ENCODE measurements around the gene ALK.

ALK gene

DNA sequence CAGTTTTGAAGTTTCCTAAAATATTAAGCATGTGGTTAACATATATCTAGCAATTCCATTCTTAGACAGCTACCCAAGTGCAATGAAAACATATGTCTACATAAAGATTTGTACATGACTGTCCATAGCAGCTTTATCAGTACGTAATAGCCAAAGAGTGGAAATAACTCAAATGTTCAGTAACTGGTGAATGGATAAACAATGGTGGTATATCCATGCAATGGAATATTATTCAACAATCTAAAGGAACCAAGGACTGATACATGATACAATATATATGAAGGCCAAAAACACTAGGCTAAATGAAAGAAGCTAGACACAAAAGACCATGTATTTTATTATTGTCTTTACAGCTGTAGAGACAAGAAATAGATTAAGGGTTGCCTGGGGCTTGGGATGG, 361.4 kb downstream of the ALK start:
- TF ChIP-seq ZNF223 (tag by site-specific recombination; IDR thresholded peaks at IDR 0.05) (no peak), YY2 (tag by site-specific recombination; IDR thresholded peaks at IDR 0.05) (no peak), BCL11B (tag by site-specific recombination; IDR thresholded peaks at IDR 0.05; ENCODE audit: low read depth) (no peak)
- CTCF ChIA-PET, result no interaction called here
- Histone ChIP-seq H3K9me3 (ENCODE audit: control insufficient read depth, insufficient read depth, low read depth, low read length) (no peaks in the 10 kb centered on the region; the same call in 1 of the 2 replicates), H3K27ac (ENCODE audit: extremely low read depth, low read depth, low read length) (no peak overlapping the region), H3K4me1 (ENCODE audit: control insufficient read depth, insufficient read depth, low read length) (no peaks in the 10 kb centered on the region), H3K4me3 (ENCODE audit: low read depth, low read length) (no peak overlapping the region), H3K36me3 (ENCODE audit: control insufficient read depth in 2 of 2, insufficient read depth in 1 of 2, low read length in 2 of 2) (no peaks in the 10 kb centered on the region)
- POLR2A ChIA-PET, result no interaction called here

GRCh38 chr2:29559578-29559977, 361.8 kb downstream of the ALK start:
- Histone ChIP-seq H3K36me3 (ENCODE audit: control insufficient read depth in 2 of 2, insufficient read depth in 1 of 2, low read length in 2 of 2) (no peaks in the 10 kb centered on the region), H3K4me1 (ENCODE audit: control insufficient read depth, insufficient read depth, low read length) (no peaks in the 10 kb centered on the region), H3K9me3 (ENCODE audit: control insufficient read depth, insufficient read depth, low read depth, low read length) (no peaks in the 10 kb centered on the region; the same call in 1 of the 2 replicates), H3K27ac (ENCODE audit: extremely low read depth, low read depth, low read length) (no peak overlapping the region), H3K4me3 (ENCODE audit: low read depth, low read length) (no peak overlapping the region)
- ChIA-PET CTCF (no interaction called here), POLR2A (no interaction called here)
- no peak for TF ChIP-seq ZNF704 (tag by site-specific recombination; IDR thresholded peaks at IDR 0.05)
- no peak for TF ChIP-seq ZNF571 (tag by site-specific recombination; IDR thresholded peaks at IDR 0.05)
- TF ChIP-seq ZFHX2 (tag by site-specific recombination; conservative IDR thresholded peaks at IDR 0.05), result no peak
- no peak for TF ChIP-seq ZSCAN16 (tag by site-specific recombination; IDR thresholded peaks at IDR 0.05)
- no peak for TF ChIP-seq ZNF529 (tag by site-specific recombination; IDR thresholded peaks at IDR 0.05; ENCODE audit: insufficient replicate concordance)
- no peak for TF ChIP-seq ZNF626 (tag by site-specific recombination; IDR thresholded peaks at IDR 0.05)
- TF ChIP-seq ZFP37 (tag by site-specific recombination; IDR thresholded peaks at IDR 0.05), result no peak
- no peak for TF ChIP-seq ZNF335 (tag by site-specific recombination; conservative IDR thresholded peaks at IDR 0.05)
- TF ChIP-seq ZNF707 (tag by site-specific recombination; IDR thresholded peaks at IDR 0.05), result no peak
- no peak for TF ChIP-seq ZNF221 (tag by site-specific recombination; IDR thresholded peaks at IDR 0.05; ENCODE audit: borderline replicate concordance)
- TF ChIP-seq ZXDB (tag by site-specific recombination; IDR thresholded peaks at IDR 0.05), result no peak

GRCh38 chr2:29558097-29558496, 363.3 kb downstream of the ALK start:
- CTCF ChIA-PET, result no interaction called here
- Histone ChIP-seq H3K4me3 (ENCODE audit: low read depth, low read length) (no peak overlapping the region), H3K36me3 (ENCODE audit: control insufficient read depth in 2 of 2, insufficient read depth in 1 of 2, low read length in 2 of 2) (no peaks in the 10 kb centered on the region), H3K4me1 (ENCODE audit: control insufficient read depth, insufficient read depth, low read length) (no peaks in the 10 kb centered on the region), H3K27ac (ENCODE audit: extremely low read depth, low read depth, low read length) (no peak overlapping the region), H3K9me3 (ENCODE audit: control insufficient read depth, insufficient read depth, low read depth, low read length) (no peaks in the 10 kb centered on the region; the same call in 1 of the 2 replicates)
- no peak for TF ChIP-seq ZNF558 (tag by site-specific recombination; IDR thresholded peaks at IDR 0.05)
- no peak for TF ChIP-seq KLF1 (tag by site-specific recombination; IDR thresholded peaks at IDR 0.05)
- TF ChIP-seq KLF9 (tag by site-specific recombination; IDR thresholded peaks at IDR 0.05; ENCODE audit: low read depth), result no peak
- TF ChIP-seq, protein P1, sequence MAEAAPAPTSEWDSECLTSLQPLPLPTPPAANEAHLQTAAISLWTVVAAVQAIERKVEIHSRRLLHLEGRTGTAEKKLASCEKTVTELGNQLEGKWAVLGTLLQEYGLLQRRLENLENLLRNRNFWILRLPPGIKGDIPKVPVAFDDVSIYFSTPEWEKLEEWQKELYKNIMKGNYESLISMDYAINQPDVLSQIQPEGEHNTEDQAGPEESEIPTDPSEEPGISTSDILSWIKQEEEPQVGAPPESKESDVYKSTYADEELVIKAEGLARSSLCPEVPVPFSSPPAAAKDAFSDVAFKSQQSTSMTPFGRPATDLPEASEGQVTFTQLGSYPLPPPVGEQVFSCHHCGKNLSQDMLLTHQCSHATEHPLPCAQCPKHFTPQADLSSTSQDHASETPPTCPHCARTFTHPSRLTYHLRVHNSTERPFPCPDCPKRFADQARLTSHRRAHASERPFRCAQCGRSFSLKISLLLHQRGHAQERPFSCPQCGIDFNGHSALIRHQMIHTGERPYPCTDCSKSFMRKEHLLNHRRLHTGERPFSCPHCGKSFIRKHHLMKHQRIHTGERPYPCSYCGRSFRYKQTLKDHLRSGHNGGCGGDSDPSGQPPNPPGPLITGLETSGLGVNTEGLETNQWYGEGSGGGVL (tag by site-specific recombination; IDR thresholded peaks at IDR 0.05), result no peak
- no peak for TF ChIP-seq IKZF3 (tag by site-specific recombination; IDR thresholded peaks at IDR 0.05)
- no peak for TF ChIP-seq KLF7 (tag by site-specific recombination; IDR thresholded peaks at IDR 0.05; ENCODE audit: borderline replicate concordance)
- no peak for TF ChIP-seq ZNF324 (tag by site-specific recombination; IDR thresholded peaks at IDR 0.05)
- POLR2A ChIA-PET, result no interaction called here

Data from HEK293 (cell line).